ENCODE data around the gene ITGAD. TPM values are rescaled to one million over a fixed set of nuclear protein-coding genes. Genes with fewer than 3 reads are reported as not detected.

The ITGAD gene
- total RNA-seq, 2 donors from 2014 or later, result 0.14 TPM; not detected in 1

- H3K27ac ChIP-seq, result peak overlapping the region; percentile 100
- TF ChIP-seq, protein P1, sequence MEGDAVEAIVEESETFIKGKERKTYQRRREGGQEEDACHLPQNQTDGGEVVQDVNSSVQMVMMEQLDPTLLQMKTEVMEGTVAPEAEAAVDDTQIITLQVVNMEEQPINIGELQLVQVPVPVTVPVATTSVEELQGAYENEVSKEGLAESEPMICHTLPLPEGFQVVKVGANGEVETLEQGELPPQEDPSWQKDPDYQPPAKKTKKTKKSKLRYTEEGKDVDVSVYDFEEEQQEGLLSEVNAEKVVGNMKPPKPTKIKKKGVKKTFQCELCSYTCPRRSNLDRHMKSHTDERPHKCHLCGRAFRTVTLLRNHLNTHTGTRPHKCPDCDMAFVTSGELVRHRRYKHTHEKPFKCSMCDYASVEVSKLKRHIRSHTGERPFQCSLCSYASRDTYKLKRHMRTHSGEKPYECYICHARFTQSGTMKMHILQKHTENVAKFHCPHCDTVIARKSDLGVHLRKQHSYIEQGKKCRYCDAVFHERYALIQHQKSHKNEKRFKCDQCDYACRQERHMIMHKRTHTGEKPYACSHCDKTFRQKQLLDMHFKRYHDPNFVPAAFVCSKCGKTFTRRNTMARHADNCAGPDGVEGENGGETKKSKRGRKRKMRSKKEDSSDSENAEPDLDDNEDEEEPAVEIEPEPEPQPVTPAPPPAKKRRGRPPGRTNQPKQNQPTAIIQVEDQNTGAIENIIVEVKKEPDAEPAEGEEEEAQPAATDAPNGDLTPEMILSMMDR (IDR thresholded peaks at IDR 0.05), result peak; percentile 81
- ATAC-seq (ENCODE audit: insufficient number of reproducible peaks, low FRiP score, low read depth) (peak; percentile 88), DNase-seq (ENCODE audit: low spot score) (peak; percentile 81)
- no peaks in the 10 kb centered on the region for H3K9me3 ChIP-seq
- peaks cover 13 to 30% of the 10 kb centered on the region in 2 donors for H3K4me1 ChIP-seq (ENCODE audit: control insufficient read depth in 1 of 2, low read depth in 2 of 2)
- H3K27me3 ChIP-seq (replicated peaks; ENCODE audit: insufficient read depth), result no peaks in the 10 kb centered on the region
- peak overlapping the region; percentile 100 for H3K4me3 ChIP-seq
- H3K36me3 ChIP-seq, result peaks cover 45% of the 10 kb centered on the region
These were observed 79.6 kb downstream of the ITGAD start for GRCh38 chr16:31472709-31473203.

- peak overlapping the region; percentile 100 for H3K4me3 ChIP-seq
- DNase-seq (ENCODE audit: low spot score), result no peak
- H3K36me3 ChIP-seq, result peaks cover 48% of the 10 kb centered on the region
- H3K4me1 ChIP-seq (ENCODE audit: control insufficient read depth in 1 of 2, low read depth in 2 of 2), result peaks cover 13 to 30% of the 10 kb centered on the region in 2 donors
- H3K27me3 ChIP-seq (replicated peaks; ENCODE audit: insufficient read depth), result no peaks in the 10 kb centered on the region
- TF ChIP-seq, protein P1 (IDR thresholded peaks at IDR 0.05), result no peak
- H3K9me3 ChIP-seq, result no peaks in the 10 kb centered on the region
- no peak for ATAC-seq (ENCODE audit: insufficient number of reproducible peaks, low FRiP score, low read depth)
- H3K27ac ChIP-seq, result peak overlapping the region in 1 of 2 donors; percentile 29
These were observed 80.3 kb downstream of the ITGAD start for GRCh38 chr16:31473264-31473984.

DNA sequence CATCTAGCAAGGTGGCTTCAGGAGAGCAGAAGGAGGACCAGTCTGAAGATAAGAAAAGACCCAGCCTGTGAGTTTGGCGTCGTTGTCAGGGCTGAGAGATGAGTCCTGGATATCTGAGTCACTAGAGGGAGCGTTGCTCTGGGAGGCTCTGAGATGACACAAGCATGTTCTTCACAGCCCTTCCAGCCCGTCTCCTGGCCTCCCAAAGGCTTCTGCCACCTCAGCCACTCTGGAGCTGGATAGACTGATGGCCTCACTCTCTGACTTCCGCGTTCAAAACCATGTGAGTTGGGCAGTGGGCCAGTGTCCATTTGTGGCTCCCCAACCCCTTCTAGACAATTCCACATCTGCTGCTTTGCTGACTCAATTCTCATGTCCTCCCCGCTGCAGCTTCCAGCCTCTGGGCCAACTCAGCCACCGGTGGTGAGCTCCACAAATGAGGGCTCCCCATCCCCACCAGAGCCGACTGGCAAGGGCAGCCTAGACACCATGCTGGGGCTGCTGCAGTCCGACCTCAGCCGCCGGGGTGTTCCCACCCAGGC, 81.1 kb downstream of the ITGAD start:
- no peak for ATAC-seq (ENCODE audit: insufficient number of reproducible peaks, low FRiP score, low read depth)
- TF ChIP-seq, protein P1 (IDR thresholded peaks at IDR 0.05), result no peak
- no peaks in the 10 kb centered on the region for H3K9me3 ChIP-seq
- H3K4me3 ChIP-seq, result no peak overlapping the region
- DNase-seq (ENCODE audit: low spot score), result no peak
- peaks cover 48% of the 10 kb centered on the region for H3K36me3 ChIP-seq
- H3K27me3 ChIP-seq (replicated peaks; ENCODE audit: insufficient read depth), result no peaks in the 10 kb centered on the region
- H3K27ac ChIP-seq, result no peak overlapping the region
- H3K4me1 ChIP-seq (ENCODE audit: control insufficient read depth in 1 of 2, low read depth in 2 of 2), result peaks cover 13 to 30% of the 10 kb centered on the region in 2 donors

DNA sequence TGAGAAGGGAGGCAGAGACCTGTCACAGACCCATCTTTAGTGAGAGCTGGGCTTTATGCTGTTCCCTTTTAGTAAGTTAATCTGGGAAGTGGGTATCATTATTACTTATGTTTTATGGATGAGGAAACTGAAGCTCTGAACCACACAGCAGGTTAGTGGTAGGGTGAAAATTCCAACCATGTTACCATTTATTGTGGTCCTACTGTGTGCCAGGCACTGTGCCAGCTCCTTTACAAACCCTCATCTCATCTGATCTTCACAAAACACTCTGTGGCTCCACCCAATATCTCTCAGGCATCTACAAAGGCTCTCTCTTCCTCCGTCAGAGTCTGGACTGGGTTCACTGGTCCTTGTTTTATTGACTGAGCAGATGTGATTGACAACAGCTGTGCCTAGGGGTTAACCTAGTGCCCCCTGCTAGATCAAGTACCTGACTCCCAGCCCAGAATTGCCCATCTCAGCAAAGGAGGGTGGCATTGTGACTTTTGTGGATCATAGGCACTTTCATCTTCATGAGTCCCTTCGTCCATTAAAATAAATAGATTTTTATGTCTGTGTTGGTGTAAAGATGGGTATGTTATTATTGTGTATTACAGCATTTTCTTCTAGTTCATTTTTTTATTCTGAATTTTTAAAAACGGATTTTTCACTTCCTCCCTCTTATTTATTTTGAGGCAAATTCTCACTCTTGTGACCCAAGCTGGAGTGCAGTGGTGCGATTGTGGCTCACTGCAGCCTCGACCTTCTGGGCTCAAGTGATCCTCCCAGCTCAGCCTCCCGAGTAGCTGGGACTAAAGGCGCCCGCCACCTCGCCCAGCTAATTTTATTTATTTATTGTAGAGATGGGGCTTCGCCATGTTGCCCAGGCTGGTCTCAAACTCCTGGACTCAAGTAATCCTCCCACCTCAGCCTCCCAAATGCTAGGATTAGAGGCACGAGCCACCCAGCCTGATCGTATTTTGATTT, 81.9 kb downstream of the ITGAD start:
- DNase-seq (ENCODE audit: low spot score) (no peak), ATAC-seq (ENCODE audit: insufficient number of reproducible peaks, low FRiP score, low read depth) (no peak)
- TF ChIP-seq, protein P1 (IDR thresholded peaks at IDR 0.05), result no peak
- peaks cover 48% of the 10 kb centered on the region for H3K36me3 ChIP-seq
- no peak overlapping the region for H3K4me3 ChIP-seq
- H3K27ac ChIP-seq, result no peak overlapping the region
- peaks cover 13 to 30% of the 10 kb centered on the region in 2 donors for H3K4me1 ChIP-seq (ENCODE audit: control insufficient read depth in 1 of 2, low read depth in 2 of 2)
- no peaks in the 10 kb centered on the region for H3K9me3 ChIP-seq
- no peaks in the 10 kb centered on the region for H3K27me3 ChIP-seq (replicated peaks; ENCODE audit: insufficient read depth)

All from thoracic aorta (tissue), 2 donors.